Rectal smooth muscle tissue (tissue), 1 donor: ENCODE measurements around the gene ABCB8.
"Not testable (repeated sequence)": the region's sequence is repeated elsewhere in the genome, so short reads cannot be mapped to it uniquely, and the experiment has no call there.

Experiments
- H3K27ac ChIP-seq: one replicate; pipeline ENCODE4 v1.7.0; 2013; ENCODE audit warnings: low read depth, low read length, inconsistent platforms
- H3K27me3 ChIP-seq: one replicate; pipeline ENCODE4 v1.7.0; 2013; ENCODE audit warnings: low read length; ENCODE audit not compliant: control insufficient read depth, insufficient read depth
- H3K36me3 ChIP-seq: one replicate; pipeline ENCODE4 v1.7.0; 2013; ENCODE audit warnings: low read length; ENCODE audit not compliant: control insufficient read depth, insufficient read depth
- H3K4me1 ChIP-seq: one replicate; pipeline ENCODE4 v1.7.0; 2013; ENCODE audit warnings: low read length; ENCODE audit not compliant: control insufficient read depth, insufficient read depth
- H3K4me3 ChIP-seq: one replicate; pipeline ENCODE4 v1.7.0; 2013; ENCODE audit warnings: low read length
- H3K9ac ChIP-seq: one replicate; pipeline ENCODE4 v1.7.0; 2013; ENCODE audit warnings: low read length

The ABCB8 gene

DNA sequence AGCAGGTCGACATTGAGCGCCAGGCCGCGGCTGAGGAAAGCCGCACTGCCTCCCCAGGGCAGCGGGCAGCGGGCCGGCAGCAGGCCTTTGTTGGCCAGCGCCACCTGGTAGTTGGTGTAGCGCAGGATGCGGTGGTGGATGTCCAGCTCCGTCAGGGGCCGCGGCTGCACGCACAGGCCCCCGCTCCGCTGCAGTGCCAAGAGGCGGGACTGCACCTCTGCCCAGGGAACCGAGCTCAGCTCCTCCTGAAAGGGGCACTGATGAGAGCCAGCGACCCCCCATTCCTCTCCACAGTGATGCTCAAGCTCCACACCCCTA is 9.2 kb upstream of the ABCB8 start:
- peaks cover 20% of the 10 kb centered on the region for H3K27me3 ChIP-seq
- H3K4me3 ChIP-seq: peak overlapping the region; percentile 39
- H3K27ac ChIP-seq: no peak overlapping the region
- H3K4me1 ChIP-seq: peaks cover 6% of the 10 kb centered on the region
- no peaks in the 10 kb centered on the region for H3K36me3 ChIP-seq
- H3K9ac ChIP-seq: no peak overlapping the region

GRCh38 chr7:151020231-151020630 is 8.0 kb upstream of the ABCB8 start:
- Histone ChIP-seq H3K9ac (no peak overlapping the region), H3K27me3 (peaks cover 19% of the 10 kb centered on the region), H3K36me3 (no peaks in the 10 kb centered on the region), H3K4me3 (no peak overlapping the region), H3K27ac (no peak overlapping the region), H3K4me1 (peaks cover 6% of the 10 kb centered on the region)

- Histone ChIP-seq H3K4me3 (no peak overlapping the region), H3K4me1 (peaks cover 3% of the 10 kb centered on the region), H3K36me3 (no peaks in the 10 kb centered on the region), H3K9ac (no peak overlapping the region), H3K27ac (no peak overlapping the region), H3K27me3 (peaks cover 6% of the 10 kb centered on the region)
Observed at GRCh38 chr7:151023232-151023631, 5.0 kb upstream of the ABCB8 start.

DNA sequence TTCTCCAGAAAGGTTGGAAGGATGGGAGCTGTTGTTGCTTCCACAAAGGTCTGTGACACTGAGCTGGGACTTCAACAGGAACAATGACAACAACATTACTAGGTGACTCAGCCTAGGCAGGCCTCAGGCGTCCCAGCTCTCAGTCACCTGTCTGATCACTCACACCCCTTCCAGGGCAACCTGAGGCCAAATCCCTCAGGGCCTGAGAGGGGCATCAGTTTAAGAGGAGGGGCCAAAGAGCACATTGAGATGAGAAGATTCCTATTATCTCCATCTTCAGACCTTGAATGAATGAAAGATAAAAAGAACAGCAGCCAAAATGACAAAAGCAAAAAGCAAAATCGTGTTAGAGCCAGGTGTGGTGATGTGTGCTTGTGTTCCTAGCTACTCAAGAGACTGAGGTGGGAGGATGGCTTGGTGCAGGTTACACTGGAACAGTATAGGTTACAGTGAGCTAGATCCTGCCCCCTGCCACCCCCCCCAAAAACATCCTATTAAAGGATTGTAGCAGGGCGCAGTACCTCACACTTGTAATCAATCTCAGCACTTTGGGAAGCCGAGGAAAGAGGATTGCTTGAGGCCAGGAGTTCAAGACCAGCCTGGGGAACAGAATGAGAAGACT is 3.7 kb upstream of the ABCB8 start, which contains the start of gene ATG9B:
TSS of gene ATG9B (minus strand) at position 60 of the 622 bp plus-strand sequence. CDS start 71 bp downstream, outside the sequence.
- Histone ChIP-seq H3K36me3 (no peaks in the 10 kb centered on the region), H3K9ac (no peak within 1 kb of the TSS), H3K4me3 (no peak within 1 kb of the TSS), H3K27ac (no peak within 1 kb of the TSS), H3K27me3 (peaks cover 3% of the 10 kb centered on the region), H3K4me1 (peaks cover 2% of the 10 kb centered on the region)

- Histone ChIP-seq H3K27ac (no peak overlapping the region), H3K4me1 (peaks cover 2% of the 10 kb centered on the region), H3K9ac (no peak overlapping the region), H3K36me3 (no peaks in the 10 kb centered on the region), H3K4me3 (no peak overlapping the region), H3K27me3 (no peaks in the 10 kb centered on the region)
Observed at GRCh38 chr7:151025924-151026671, 2.2 kb upstream of the ABCB8 start.

DNA sequence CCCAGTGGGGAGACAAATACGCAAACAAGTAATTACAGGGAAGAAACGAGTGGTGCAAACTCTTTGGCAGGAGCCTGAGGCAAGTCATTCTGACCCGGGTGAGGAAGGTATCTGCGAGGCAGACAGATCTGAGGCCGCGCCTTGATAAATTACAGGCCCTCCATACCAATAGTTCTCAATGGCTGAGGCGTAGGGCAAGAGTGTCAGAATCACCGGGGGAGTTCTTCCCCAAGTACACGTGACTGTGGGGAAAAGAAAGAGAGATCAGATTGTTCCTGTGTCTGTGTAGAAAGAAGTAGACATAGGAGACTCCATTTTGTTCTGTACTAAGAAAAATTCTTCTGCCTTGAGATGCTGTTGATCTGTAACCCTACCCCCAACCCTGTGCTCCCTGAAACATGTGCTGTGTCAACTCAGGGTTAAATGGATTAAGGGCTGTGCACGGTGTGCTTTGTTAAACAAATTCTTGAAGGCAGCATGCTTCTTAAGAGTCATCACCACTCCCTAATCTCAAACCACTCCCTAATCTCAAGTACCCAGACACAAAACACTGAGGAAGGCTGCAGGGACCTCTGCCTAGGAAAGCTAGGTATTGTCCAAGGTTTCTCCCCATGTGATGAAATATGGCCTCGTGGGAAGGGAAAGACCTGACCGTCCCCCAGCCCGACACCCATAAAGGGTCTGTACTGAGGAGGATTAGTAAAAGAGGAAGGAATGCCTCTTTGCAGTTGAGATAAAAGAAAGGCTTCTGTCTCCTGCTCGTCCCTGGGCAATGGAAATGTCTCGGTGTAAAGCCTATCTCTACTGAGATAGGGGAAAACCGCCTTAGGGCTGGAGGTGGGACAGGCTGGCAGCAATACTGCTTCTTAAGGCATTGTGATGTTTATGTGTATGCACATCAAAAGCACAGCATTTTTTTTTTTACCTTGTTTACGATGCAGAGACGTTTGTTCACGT is 1.2 kb upstream of the ABCB8 start:
- not testable (repeated sequence) for H3K4me1 ChIP-seq, H3K9ac ChIP-seq, H3K27ac ChIP-seq, H3K36me3 ChIP-seq, H3K27me3 ChIP-seq, H3K4me3 ChIP-seq

GRCh38 chr7:151027728-151028130 is 521 bp upstream of the ABCB8 start:
- Histone ChIP-seq H3K9ac (peak overlapping the region; percentile 49), H3K4me3 (peak overlapping the region; percentile 83), H3K27ac (peak overlapping the region; percentile 51)
- H3K4me1 ChIP-seq, H3K36me3 ChIP-seq, H3K27me3 ChIP-seq: not testable (repeated sequence)

- Histone ChIP-seq H3K4me3 (peak overlapping the region; percentile 96), H3K36me3 (no peaks in the 10 kb centered on the region), H3K27me3 (no peaks in the 10 kb centered on the region), H3K4me1 (peaks cover 2% of the 10 kb centered on the region), H3K9ac (peak overlapping the region; percentile 62), H3K27ac (peak overlapping the region; percentile 85)
Observed at GRCh38 chr7:151028948-151029501, 775 bp downstream of the ABCB8 start.

GRCh38 chr7:151031011-151031410 is 2.8 kb downstream of the ABCB8 start:
- Histone ChIP-seq H3K27ac (no peak overlapping the region), H3K36me3 (peaks cover 13% of the 10 kb centered on the region)

GRCh38 chr7:151032936-151033863 is 5.0 kb downstream of the ABCB8 start:
- H3K36me3 ChIP-seq: peaks cover 13% of the 10 kb centered on the region
- H3K9ac ChIP-seq: no peak overlapping the region
- no peaks in the 10 kb centered on the region for H3K27me3 ChIP-seq
- no peak overlapping the region for H3K4me3 ChIP-seq
- H3K4me1 ChIP-seq: peaks cover 2% of the 10 kb centered on the region
- H3K27ac ChIP-seq: no peak overlapping the region

More at GRCh38 chr7:151031011-151031410, 2.8 kb downstream of the ABCB8 start:
- H3K4me1 ChIP-seq: peaks cover 2% of the 10 kb centered on the region
- H3K27me3 ChIP-seq: no peaks in the 10 kb centered on the region
- H3K9ac ChIP-seq: no peak overlapping the region
- no peak overlapping the region for H3K4me3 ChIP-seq

DNA sequence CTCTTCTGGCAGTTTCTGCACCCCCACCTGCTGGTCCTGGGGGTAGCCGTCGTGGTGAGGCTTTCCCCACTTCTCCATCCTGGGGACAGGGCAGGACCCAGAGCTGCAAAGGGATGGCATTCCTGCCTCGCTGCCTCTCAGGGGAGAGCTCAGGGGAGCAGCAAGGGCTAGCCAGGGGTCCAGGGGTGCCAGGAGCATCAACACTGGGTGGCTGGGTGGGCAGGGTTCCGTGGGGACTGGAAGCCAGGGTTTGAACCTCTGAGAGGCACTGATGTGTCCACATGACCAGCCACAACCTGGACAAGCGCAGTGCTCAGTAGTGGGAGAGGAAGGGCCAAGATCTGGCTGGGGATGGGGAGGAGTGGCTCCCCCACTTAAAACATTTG is 5.6 kb downstream of the ABCB8 start:
- no peak overlapping the region for H3K9ac ChIP-seq
- H3K27ac ChIP-seq: no peak overlapping the region
- no peaks in the 10 kb centered on the region for H3K27me3 ChIP-seq
- H3K4me3 ChIP-seq: no peak overlapping the region
- H3K4me1 ChIP-seq: peaks cover 2% of the 10 kb centered on the region
- H3K36me3 ChIP-seq: peaks cover 13% of the 10 kb centered on the region
